AG10803 (cell line): ENCODE results near the gene DNPH1.
A peak's percentile ranks its signal among the peaks of the same experiment; 100 is the strongest.

ENCODE experiments used
- DNase-seq: peaks from one replicate; pipeline ENCODE4 v3.0.0; 2010; ENCODE audit warnings: low read depth
- H3K4me3 ChIP-seq: 2 replicates; pipeline ENCODE4 v1.5.1; 2011; ENCODE audit warnings: mild to moderate bottlenecking, low read length, control low read depth
- CTCF ChIP-seq: conservative IDR thresholded peaks from 2 replicates; pipeline ENCODE4 v1.5.1; 2011; ENCODE audit warnings: mild to moderate bottlenecking, low read length, control low read depth, inconsistent platforms

The DNPH1 gene

DNA sequence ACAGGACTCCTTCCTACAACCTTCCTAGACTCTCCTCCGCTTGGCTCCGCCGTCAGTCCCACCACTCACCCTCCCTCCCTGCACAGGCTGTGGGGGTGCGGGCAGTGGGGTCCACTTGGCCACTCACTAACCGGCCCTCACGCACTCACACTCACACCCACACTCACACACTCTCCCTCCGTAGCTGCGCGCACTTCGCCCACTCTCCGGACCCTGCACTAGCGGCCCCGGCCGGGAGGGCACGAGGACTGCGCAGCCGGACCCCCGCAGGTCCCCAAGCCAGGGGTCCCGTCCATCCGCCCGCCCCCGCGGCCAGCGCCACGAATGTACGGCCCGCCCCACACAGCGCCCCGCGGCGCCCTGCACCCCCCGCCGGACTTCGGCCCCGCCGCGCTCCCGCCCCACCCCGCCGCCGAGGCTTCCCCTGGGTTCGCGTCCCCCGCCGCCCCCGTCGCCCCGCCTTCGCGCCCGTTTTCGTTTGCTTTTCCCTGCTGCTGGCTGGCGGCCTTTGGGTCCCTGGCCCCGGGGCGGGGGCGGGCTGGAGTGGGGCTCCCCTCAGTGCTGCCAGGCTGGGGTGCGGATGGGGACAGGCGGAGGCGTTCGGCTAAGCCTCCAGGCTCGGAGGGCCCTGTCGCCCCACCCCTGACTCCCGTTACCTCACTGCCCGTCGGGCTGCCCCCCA lies 45.8 kb upstream of the DNPH1 start:
- TF ChIP-seq CTCF: no peak
- H3K4me3 ChIP-seq: peak overlapping the region; percentile 37

DNA sequence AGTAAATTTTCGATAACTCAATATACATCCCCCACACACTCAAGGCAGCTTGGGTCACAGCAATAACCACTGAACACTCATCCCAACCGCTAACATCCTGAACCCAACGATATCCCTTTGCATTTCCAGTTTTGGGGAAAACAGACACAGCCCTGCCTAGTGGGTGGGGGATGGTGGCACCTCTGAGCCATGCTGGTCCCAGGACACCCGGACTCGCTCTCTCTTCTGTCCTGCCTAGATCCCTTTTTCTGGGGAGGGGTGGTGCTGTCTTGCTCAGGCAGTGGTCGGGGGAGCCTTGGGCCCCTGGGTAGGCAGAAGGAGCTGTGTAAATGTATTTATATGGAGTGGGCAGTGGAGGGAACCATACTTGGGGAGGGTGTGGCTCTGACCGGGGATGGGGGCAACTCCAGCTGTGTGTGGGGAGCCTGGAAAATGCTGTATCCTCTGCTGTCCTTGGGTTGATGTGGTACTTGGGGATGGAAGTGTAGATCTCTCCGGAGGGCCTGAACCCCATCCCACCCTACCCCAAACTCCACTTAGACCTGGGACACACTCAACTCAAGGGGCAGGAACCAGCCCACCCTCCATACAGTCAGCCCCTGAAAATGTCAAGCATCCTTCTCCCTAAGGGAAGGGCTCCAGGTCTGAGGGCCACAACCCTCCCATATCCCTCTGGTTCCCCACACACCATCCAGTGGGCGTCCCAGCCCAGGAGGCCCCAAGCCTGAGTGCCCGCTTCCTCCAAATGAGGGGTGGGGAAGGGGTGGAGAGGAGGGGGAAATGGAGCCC lies 45.0 kb upstream of the DNPH1 start:
- no peak for TF ChIP-seq CTCF
- H3K4me3 ChIP-seq: no peak overlapping the region
- no peak for DNase-seq

More for the DNA sequence above, 45.8 kb upstream of the DNPH1 start:
- DNase-seq: no peak

DNA sequence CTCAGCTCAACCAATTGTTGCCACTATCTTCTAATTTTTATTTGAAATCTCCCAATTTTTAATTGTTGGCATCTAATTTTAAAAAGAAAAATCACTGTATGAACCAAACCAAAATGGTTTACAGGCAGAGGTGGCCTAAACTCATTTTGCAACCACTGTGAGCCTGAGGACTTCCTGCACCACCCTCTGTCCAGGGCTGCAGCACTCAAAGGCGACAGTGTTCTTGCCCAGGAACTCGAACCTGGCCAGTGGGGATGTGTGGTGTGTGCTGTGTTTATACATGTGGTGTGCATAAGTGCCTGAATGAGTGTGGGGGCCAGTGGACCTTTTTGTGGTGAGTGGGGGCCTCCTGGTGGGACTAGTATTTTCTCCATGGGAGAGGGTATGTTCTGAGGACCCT lies 44.4 kb upstream of the DNPH1 start:
- TF ChIP-seq CTCF: no peak
- H3K4me3 ChIP-seq: no peak overlapping the region

GRCh38 chr6:43271944-43272343 lies 42.7 kb upstream of the DNPH1 start:
- no peak overlapping the region for H3K4me3 ChIP-seq
- no peak for DNase-seq
- TF ChIP-seq CTCF: no peak

More for the DNA sequence above, 44.4 kb upstream of the DNPH1 start:
- no peak for DNase-seq

- no peak overlapping the region for H3K4me3 ChIP-seq
- no peak for TF ChIP-seq CTCF
- DNase-seq: no peak
Observed at GRCh38 chr6:43271103-43271815, 42.0 kb upstream of the DNPH1 start.

DNA sequence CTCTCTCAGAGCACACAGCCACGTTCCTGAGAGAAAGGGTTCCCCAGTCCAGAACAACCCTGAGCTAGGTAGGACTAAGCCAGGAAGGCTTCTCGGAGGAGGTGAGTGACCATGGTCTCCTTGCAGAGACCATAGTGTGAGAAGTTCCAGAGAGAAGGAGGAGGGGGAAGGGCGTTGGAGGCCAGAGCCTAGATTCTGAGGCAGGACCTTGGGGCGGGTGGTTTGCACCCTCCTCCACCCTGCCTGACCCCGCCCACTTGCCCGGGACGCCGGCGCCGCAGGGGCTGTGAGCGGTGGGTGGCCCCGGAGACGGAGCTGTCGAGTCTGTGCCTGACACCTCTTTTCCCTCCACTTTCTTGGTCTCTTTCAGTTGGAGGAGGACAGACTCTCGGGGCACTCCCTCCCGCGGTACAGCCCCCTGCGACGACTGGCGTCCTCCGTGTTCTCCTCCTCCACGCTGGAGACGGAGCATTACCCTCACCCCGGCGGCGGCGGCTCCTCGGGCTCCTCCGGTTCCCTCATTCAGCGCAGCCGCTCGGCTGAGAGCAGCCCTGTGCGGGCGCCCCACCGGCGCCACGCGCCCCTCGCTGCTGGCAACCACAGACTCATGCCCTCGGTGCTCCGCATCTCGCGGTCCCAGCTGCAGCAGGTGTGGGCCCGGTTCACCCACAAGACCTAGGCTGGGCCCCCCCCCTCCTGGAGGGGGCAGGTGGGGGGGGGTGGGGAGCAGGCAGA lies 40.2 kb upstream of the DNPH1 start:
- no peak for DNase-seq
- no peak for TF ChIP-seq CTCF
- peak overlapping the region; percentile 42 for H3K4me3 ChIP-seq
